Endodermal cell (in vitro differentiated cells): ENCODE measurements around the gene ABCA4. TPM values are rescaled to one million over a fixed set of nuclear protein-coding genes. Genes with fewer than 3 reads are reported as not detected.
A peak's percentile ranks its signal among the peaks of the same experiment; 100 is the strongest.

Experiments used
- DNase-seq: peaks from one replicate; pipeline ENCODE4 v3.0.0-alpha.2; 2017
- H3K27ac ChIP-seq: 2 replicates; pipeline ENCODE4 v1.5.1; 2013; ENCODE audit warnings: mild to moderate bottlenecking, low read depth, low read length, moderate library complexity
- H3K27me3 ChIP-seq: 2 replicates; pipeline ENCODE4 v1.6.1; 2013; ENCODE audit warnings: mild to moderate bottlenecking, low read length, moderate library complexity; ENCODE audit not compliant: insufficient read depth, control insufficient read depth, poor library complexity, severe bottlenecking
- H3K36me3 ChIP-seq: 2 replicates; pipeline ENCODE4 v1.7.0; 2013; ENCODE audit warnings: mild to moderate bottlenecking, low read length, moderate library complexity; ENCODE audit not compliant: control insufficient read depth, insufficient read depth
- H3K4me1 ChIP-seq: one replicate; pipeline ENCODE4 v1.7.0; 2013; ENCODE audit warnings: low read length; ENCODE audit not compliant: control insufficient read depth, insufficient read depth
- H3K4me3 ChIP-seq: 2 replicates; pipeline ENCODE4 v1.5.1; 2013; ENCODE audit warnings: mild to moderate bottlenecking, low read length, moderate library complexity
- H3K9ac ChIP-seq: 2 replicates; pipeline ENCODE4 v1.6.1; 2013; ENCODE audit warnings: mild to moderate bottlenecking, low read length, moderate library complexity; ENCODE audit not compliant: poor library complexity, severe bottlenecking; ENCODE audit errors: extremely low read depth
- H3K9me3 ChIP-seq: 2 replicates; pipeline ENCODE4 v1.6.1; 2013; ENCODE audit warnings: mild to moderate bottlenecking, low read length, moderate library complexity; ENCODE audit not compliant: control insufficient read depth
- H3K27ac Mint-ChIP-seq: 2 replicates; pipeline ENCODE4 v1.8.0; 2020; ENCODE audit warnings: mixed read lengths
- H3K27me3 Mint-ChIP-seq: 2 replicates; pipeline ENCODE4 v1.8.0; 2021; ENCODE audit warnings: mild to moderate bottlenecking, mixed read lengths; ENCODE audit not compliant: insufficient read depth
- H3K36me3 Mint-ChIP-seq: 2 replicates; pipeline ENCODE4 v1.8.0; 2020; ENCODE audit warnings: low read depth, mixed read lengths
- H3K4me1 Mint-ChIP-seq: 2 replicates; pipeline ENCODE4 v1.8.0; 2020; ENCODE audit warnings: mixed read lengths
- H3K4me3 Mint-ChIP-seq: 2 replicates; pipeline ENCODE4 v1.8.0; 2020; ENCODE audit warnings: mild to moderate bottlenecking, moderate library complexity, mixed read lengths
- H3K9me3 Mint-ChIP-seq: 2 replicates; pipeline ENCODE4 v1.8.0; 2020; ENCODE audit warnings: mild to moderate bottlenecking, mixed read lengths
- CTCF ChIP-seq: fragments of 200-600 bp; sonication (generic); conservative IDR thresholded peaks from 2 replicates; pipeline ENCODE4 v1.5.0; 2021; ENCODE audit warnings: antibody characterized with exemption, mild to moderate bottlenecking
- WGBS, 2 experiments: methylation state at CpG; one replicate each; pipeline versions ENCODE4 v1.1.5 to v1.1.7; 2013; ENCODE audit warnings: missing lambda C conversion rate in 2 of 2, mixed read lengths in 1 of 2; ENCODE audit not compliant: insufficient coverage in 1 of 2, insufficient read length in 1 of 2; 5-methylcytosine and 5-hydroxymethylcytosine counted together
- total RNA-seq, 2 donors: library from RNA; stranded (reverse); fragmentation: NEBNext Ultra II Directional in 1 of 2; extraction: Animal tissue kit (Norgen Biotek cat#: 25700) in 1 of 2; gene quantifications; 2 replicates in 1 of 2; 3 replicates in 1 of 2; pipeline ENCODE4 v1.2.1, GENCODE V29; 2021

The ABCA4 gene
- total RNA-seq, 2 donors from 2014 or later: 1.6 to 1.7 TPM

- Mint-ChIP-seq H3K4me3 (no peak overlapping the region), H3K4me1 (peaks cover 16% of the 10 kb centered on the region), H3K36me3 (no peaks in the 10 kb centered on the region), H3K27me3 (peaks cover 3% of the 10 kb centered on the region), H3K27ac (no peak overlapping the region), H3K9me3 (no peaks in the 10 kb centered on the region)
- H3K27me3 ChIP-seq: no peaks in the 10 kb centered on the region
- no peak overlapping the region for H3K4me3 ChIP-seq
- H3K27ac ChIP-seq: no peak overlapping the region
- H3K36me3 ChIP-seq: no peaks in the 10 kb centered on the region
- H3K9me3 ChIP-seq: no peaks in the 10 kb centered on the region
- peaks cover 6% of the 10 kb centered on the region for H3K4me1 ChIP-seq
- no peak for DNase-seq
- 96 to 99% methylated on average over 3 to 7 of the region's 7 CpGs for WGBS, 2 experiments
- H3K9ac ChIP-seq: no peak overlapping the region
- no peak for TF ChIP-seq CTCF
These were observed 39.2 kb downstream of the ABCA4 start for GRCh38 chr1:94081566-94082344.

GRCh38 chr1:94079989-94080388 lies 41.0 kb downstream of the ABCA4 start:
- H3K36me3 Mint-ChIP-seq: no peaks in the 10 kb centered on the region
- Histone ChIP-seq H3K9ac (no peak overlapping the region), H3K27me3 (no peaks in the 10 kb centered on the region), H3K27ac (no peak overlapping the region), H3K9me3 (no peaks in the 10 kb centered on the region), H3K4me3 (no peak overlapping the region), H3K4me1 (peaks cover 6% of the 10 kb centered on the region), H3K36me3 (no peaks in the 10 kb centered on the region)
- no peak overlapping the region for H3K27ac Mint-ChIP-seq
- 92% methylated on average over 3 of the region's 3 CpGs for WGBS, 2 experiments
- no peak for DNase-seq
- H3K9me3 Mint-ChIP-seq: no peaks in the 10 kb centered on the region
- H3K4me3 Mint-ChIP-seq: no peak overlapping the region
- peaks cover 19% of the 10 kb centered on the region for H3K4me1 Mint-ChIP-seq
- peaks cover 7% of the 10 kb centered on the region for H3K27me3 Mint-ChIP-seq
- TF ChIP-seq CTCF: no peak

DNA sequence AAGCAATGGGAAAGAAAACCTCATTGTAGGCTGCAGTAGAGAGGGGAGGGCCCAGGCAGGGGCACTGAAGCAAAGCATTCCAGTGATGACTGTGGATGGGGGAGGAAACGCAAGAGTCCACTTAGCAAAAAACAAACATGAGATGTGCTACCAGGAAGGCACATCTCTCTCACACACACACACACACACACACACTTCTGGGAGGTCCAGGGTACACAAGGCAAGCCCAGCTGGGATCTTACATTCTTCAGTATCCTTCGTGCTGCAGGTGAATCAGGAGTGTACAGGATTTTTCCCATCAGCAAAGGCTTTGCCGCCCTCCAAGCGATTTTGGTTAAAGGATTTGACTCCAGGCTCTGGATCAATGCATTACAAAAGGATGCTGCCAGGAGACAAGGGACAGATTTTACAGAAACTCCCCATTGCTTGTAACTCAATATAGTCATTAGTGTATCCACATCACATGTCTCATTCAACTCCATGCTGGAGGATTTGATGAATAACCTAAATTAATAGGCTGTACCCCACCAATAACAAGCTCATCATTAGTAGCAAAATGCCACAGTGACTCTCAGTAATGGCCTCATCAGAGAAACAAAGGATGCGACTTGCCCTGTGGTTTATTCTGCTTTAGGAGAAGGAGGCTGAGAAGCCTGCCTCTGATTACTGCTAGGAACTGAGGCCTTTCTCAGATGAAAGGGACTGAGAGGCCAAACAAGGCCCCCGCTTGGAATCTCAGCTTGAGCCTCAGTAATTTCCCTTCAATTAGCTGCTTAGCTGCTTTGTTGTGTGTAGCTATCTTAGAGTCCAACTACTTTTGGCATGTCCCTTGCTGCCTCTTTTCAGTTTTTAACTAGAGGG lies 41.6 kb downstream of the ABCA4 start:
- H3K27ac ChIP-seq: peak overlapping the region; percentile 22
- Mint-ChIP-seq H3K27me3 (peaks cover 7% of the 10 kb centered on the region), H3K36me3 (no peaks in the 10 kb centered on the region), H3K4me1 (peaks cover 19% of the 10 kb centered on the region), H3K9me3 (no peaks in the 10 kb centered on the region), H3K4me3 (no peak overlapping the region), H3K27ac (no peak overlapping the region)
- no peaks in the 10 kb centered on the region for H3K9me3 ChIP-seq
- H3K27me3 ChIP-seq: no peaks in the 10 kb centered on the region
- 68 to 81% methylated on average over 5 to 6 of the region's 6 CpGs for WGBS, 2 experiments
- no peak for DNase-seq
- peaks cover 6% of the 10 kb centered on the region for H3K4me1 ChIP-seq
- TF ChIP-seq CTCF: no peak
- no peak overlapping the region for H3K4me3 ChIP-seq
- no peak overlapping the region for H3K9ac ChIP-seq
- no peaks in the 10 kb centered on the region for H3K36me3 ChIP-seq
